HG03196 (cell line): ENCODE data around the gene FRMD4A.

Source experiments
- ATAC-seq: cut with Tn5 transposase; IDR thresholded peaks from one replicate; pipeline ENCODE4 v1.9.1; 2021; ENCODE audit not compliant: unreplicated experiment

The FRMD4A gene

DNA sequence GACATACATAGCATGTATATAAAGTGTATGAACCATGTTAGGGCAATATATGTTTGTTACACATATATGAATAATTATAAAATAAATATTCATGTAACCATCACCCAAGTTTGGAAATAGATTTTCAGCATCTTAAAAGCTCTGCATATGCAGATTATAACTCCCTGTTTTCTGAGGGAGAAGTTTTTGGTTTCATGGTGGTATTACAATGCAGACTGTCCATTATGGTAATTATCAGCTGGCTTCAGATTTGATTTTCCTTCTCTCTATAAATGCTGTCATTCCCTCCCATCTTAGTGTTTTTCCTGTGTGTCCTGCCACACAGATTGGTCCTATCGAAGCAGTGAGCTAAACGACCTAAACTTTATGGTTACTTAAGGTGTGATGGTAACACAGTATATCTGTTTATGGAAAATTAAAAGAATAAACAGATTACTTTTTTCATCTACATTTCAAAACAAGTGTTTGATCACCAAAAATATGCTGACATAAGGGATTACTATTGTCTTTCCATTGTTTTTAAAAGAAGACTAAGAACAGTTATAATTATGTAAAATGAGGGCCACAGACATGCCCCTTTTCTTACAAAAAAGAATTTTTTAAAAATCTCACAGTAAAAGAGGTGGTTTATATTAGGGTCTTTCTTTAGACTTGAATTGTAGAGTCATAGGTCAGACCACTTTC is 726.2 kb downstream of the FRMD4A start:
- ATAC-seq, result no peak

DNA sequence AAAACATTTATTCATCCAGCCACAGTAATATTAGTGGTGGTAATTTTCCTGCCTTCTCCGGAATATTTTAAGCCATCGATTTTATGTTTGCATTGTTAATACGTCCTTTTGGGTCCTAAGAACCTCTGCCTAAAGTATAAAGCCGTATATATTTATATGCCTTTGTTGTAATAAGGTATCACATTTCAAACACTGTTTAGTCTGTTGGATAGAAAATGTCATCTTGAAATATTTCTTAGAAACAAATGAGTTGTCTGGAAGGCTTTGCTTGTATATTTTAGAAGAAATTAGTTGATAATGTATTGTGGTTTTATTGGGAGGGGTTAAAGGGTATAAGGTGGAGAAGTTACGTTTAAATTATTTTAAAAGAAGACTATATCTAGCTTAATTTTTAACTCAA is 732.8 kb downstream of the FRMD4A start:
- ATAC-seq, result no peak

DNA sequence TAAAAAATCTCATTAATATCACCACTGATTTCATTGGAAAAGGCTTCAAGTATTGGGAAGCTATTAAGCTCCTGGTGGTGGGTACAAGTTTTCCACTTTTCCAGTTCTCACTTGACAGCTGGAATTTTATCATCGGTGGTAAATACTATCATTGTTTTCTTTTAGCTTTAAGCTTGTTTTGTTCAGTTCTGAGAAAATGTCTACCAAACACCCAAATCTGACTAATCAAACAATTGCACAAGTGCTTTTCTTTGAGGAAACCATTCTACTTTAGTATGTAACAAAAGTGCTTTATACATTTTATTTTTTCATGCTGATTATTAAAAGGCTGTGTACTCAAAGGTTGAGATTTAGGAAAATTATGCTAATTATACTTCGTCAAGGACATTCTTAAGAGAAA is 736.1 kb downstream of the FRMD4A start:
- no peak for ATAC-seq
